HG02884 (cell line): ENCODE results near the gene MRPL17.

Experiments
- ATAC-seq: cut with Tn5 transposase; IDR thresholded peaks from one replicate; pipeline ENCODE4 v1.9.1; 2021; ENCODE audit warnings: mild to moderate bottlenecking, moderate library complexity; ENCODE audit not compliant: unreplicated experiment

The MRPL17 gene

DNA sequence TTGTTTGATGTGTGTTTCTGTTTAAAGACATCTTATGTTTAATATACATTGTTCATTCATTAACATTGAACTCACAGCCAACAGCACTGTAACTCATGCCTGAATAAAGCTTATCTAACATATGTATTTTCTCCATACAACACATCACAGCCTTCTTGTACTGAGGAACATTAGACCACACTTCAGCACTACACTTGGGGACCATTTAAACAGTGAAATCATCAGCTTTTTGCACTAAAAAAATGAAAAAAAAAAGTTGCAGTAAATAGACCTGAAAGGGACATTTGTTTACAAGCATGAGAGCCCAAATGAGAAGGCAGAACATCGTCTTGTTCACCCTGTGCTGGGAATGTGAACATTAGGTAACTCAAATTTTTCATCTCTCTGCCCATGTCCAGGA lies 48.6 kb downstream of the MRPL17 start:
- no peak for ATAC-seq

DNA sequence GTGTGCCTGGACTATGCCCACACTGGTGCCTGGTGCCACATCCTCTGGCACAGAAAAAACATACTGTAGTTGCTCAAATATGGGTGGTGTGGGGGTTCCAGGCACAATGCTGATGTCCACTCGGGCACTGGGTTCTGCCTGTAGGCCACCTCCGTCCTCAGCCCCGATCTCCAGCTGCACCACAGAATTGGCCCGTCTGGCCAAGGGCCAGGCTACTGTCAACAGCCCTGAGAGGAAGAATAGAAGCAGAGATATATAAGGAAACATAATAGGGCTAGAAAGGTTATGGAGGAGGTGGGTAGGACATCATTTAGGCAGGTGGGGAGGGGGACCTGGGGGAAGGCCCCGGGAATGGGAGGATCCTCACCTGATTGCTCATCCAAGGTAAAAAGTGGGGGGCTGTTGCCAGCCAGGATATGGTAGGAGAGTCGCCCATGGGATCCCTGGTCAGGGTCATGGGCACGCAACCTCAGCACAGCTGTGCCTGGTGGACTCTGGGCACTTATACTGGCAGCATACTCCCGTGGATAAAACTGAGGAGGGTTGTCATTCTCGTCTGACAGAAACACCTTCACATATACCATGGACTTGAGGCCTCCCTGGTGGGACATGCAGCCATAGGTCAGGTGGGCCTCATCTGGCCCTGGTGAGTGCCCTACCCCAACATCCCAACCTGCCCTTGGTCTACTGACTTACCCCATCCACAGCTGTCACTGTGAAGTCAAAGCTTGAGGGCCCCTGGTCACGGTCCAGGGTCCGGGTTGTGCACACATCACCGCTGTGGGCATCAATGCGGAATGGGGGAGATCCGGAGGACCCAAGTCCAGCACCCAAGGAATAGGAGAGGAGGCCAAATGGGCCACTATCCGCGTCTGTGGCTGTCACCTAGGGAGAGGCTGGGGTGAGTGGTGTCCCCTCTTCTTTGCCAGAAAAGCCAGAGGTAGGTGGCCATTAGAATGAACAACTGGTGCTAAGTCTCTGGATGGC lies 49.4 kb downstream of the MRPL17 start:
- ATAC-seq = no peak

DNA sequence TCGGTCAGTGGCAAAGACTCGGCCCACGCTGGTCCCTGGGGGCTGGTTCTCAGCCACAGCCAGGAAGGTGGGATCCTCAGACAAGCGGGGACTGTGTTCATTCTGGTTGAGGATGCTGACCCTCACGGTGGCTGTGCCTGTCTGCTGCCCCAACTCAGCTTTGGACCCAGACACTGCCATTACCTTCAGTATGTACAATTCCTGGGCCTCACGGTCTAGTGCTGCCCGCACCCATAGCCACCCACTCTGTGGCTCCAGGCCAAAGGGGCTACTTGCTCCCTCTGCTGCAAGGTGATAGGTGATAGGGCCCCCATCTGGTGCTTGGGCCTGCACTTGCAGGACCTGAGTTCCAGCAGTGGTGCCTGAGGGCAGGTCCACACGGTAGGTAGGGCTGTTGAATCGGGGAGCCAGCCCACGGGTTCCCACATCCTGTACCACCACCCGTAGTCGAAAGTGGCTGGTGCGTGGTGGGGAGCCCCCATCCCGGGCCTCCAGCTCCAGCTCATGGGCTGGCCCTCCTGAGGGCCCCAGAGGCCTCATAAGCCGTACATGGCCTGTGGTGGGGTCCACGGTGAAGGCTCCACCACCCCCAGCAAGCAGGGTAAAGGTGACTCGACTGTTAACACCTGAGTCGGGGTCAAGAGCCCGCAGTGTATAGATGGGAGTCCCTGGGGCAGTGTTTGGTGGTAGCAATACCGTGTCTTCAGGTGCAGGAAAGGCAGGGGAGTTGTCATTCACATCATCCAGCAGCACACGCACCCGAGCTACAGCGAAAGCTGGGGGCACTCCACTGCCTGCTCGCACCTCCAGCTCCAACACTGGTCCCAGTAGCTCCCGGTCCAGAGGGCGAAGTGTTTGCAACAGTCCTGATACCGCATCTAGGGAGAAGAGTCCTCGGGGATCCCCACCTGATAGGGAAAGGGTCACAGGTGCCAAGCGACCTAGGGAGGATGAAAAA lies 50.7 kb downstream of the MRPL17 start:
- no peak for ATAC-seq

DNA sequence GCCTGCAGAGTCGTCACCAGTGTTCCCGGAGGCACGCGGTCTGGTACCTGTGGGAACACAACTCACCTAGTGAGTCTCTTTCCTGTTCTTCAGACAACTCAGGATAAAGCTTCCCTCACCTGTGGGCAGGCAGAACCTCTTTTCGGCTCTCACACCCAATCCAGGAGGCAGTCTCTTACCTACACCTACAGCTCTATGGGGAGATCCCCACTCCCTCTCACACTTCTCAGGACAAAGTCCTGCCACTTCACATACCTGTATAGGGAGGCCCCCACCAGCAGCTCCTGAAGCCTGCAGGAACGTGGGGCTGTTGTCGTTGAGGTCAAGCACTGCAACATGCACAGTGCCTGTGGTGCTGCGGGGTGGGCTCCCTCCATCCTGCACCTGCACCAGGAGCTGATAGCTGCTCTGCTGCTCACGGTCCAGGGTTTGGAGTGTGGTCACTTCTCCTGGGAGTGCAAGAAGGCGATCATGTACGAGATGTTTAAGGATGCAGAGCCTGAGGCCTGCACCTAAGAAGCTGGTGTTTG lies 51.7 kb downstream of the MRPL17 start:
- no peak for ATAC-seq

DNA sequence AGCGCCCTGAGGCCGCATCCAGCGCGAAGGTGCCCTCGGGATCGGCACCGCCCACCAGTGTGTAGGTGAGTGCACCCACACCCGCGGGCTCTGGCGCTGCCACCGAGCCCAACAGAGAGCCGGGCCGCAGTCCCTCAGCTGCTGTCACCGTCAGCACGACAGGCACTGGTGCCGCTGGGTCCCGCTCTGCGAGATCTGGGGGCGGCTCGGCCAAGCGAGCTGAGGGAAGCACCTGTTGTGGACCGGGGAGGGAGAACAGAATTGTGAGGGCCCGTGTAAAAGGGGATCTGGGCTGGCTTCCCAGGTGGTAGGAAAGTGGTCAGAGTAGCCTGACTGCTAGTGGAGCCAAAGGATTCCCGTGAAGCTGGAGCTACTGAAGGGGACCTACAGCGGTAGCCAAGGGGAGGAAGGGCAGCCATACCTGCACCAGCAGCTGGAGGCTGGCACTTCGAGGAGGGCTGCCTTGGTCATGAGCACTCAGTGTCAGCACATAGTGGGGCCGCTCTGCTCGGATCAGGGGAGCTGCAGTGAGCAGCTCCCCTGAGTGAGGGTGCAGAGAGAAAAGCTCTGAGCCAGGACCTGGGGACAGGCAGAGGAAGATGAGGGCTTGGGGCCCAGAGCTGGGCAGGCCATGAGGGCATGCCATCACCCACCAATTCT lies 52.4 kb downstream of the MRPL17 start:
- no peak for ATAC-seq
